NB4 (cell line): ENCODE results near the gene SDHB.
"Not testable (repeated sequence)": the region's sequence is repeated elsewhere in the genome, so short reads cannot be mapped to it uniquely, and the experiment has no call there.

Experiments
- DNase-seq: peaks from one replicate; pipeline ENCODE4 v3.0.0; 2010; ENCODE audit warnings: low read depth
- H3K4me3 ChIP-seq: one replicate; pipeline ENCODE4 v1.5.1; 2011; ENCODE audit warnings: mild to moderate bottlenecking, low read depth, low read length, moderate library complexity
- MYC ChIP-seq: IDR thresholded peaks from 2 replicates; pipeline ENCODE4 v1.6.1; 2011; ENCODE audit warnings: low read depth, low read length
- POLR2A ChIP-seq: IDR thresholded peaks from 2 replicates; pipeline ENCODE4 v1.6.1; 2011; ENCODE audit warnings: mild to moderate bottlenecking; ENCODE audit not compliant: insufficient read length; ENCODE audit errors: extremely low read depth
- TF ChIP-seq, protein P1 (sequence below): IDR thresholded peaks from one replicate; pipeline ENCODE4 v1.5.1; 2012; ENCODE audit warnings: low read depth, low read length
- TF ChIP-seq, protein P2 (sequence below): IDR thresholded peaks from 2 replicates; pipeline ENCODE4 v1.6.1; 2011; ENCODE audit warnings: low read depth, low read length

Gene SDHB

DNA sequence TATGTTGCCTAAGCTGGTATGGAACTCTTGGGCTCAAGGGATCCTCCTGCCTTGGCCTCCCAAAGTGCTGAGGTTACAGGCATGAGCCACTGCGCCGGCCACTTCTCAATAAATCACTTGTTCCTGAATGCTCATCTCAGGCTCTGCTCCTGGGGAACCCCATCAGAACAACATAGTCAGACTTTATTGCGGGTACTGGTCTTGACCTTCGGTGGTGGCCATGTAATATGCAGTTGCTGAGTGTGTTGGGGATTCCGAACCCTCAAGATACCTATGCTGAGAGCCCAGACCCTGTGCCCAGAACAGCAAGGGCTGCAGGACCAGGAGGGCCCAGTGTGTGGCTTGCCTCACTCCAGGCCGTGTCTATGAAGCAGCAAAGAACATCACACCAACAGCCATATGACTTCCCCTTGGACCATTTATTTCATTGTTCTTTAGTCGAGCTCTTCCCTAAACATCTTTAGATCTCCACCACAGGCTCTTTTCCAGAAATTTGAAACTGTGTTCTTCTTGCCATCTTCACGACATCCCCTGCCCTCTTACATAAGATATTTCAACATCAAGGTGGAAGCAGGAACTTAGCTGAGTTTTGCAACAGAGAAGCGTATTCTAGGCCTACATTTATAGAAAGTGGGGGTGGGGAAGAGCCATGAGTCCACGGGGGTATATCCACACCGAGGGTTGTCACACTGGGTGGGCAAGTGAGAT is 12.7 kb upstream of the SDHB start:
- peak; percentile 88 for DNase-seq
- TF ChIP-seq, protein P1, sequence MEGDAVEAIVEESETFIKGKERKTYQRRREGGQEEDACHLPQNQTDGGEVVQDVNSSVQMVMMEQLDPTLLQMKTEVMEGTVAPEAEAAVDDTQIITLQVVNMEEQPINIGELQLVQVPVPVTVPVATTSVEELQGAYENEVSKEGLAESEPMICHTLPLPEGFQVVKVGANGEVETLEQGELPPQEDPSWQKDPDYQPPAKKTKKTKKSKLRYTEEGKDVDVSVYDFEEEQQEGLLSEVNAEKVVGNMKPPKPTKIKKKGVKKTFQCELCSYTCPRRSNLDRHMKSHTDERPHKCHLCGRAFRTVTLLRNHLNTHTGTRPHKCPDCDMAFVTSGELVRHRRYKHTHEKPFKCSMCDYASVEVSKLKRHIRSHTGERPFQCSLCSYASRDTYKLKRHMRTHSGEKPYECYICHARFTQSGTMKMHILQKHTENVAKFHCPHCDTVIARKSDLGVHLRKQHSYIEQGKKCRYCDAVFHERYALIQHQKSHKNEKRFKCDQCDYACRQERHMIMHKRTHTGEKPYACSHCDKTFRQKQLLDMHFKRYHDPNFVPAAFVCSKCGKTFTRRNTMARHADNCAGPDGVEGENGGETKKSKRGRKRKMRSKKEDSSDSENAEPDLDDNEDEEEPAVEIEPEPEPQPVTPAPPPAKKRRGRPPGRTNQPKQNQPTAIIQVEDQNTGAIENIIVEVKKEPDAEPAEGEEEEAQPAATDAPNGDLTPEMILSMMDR = no peak
- TF ChIP-seq, protein P2, sequence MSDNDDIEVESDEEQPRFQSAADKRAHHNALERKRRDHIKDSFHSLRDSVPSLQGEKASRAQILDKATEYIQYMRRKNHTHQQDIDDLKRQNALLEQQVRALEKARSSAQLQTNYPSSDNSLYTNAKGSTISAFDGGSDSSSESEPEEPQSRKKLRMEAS = peak; percentile 35; the same call in 1 of the 2 replicates
- no peak for TF ChIP-seq POLR2A
- TF ChIP-seq MYC = peak; percentile 56

DNA sequence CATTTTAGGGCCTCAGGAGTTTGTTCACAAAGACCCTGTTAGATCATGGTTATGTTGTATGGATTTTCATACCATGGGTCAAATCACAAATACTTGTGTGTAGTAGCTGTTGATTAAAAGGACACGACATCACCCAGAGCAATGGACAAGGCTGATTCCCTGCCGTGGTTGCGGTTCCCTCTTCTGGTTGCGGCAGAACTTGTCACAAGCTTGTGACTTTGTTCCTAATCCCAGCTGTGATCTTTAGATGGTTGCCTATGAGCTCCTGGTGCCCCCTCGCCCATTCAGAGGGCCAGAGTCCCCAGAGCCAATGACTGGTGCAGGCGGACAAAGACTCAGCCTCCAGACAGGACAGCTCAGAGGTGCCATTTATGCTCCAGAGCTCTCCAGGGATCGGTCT is 11.8 kb upstream of the SDHB start:
- TF ChIP-seq POLR2A (no peak), MYC (no peak)
- TF ChIP-seq, protein P1 = no peak
- TF ChIP-seq, protein P2 = no peak
- no peak overlapping the region for H3K4me3 ChIP-seq
- DNase-seq = no peak

More for the DNA sequence above, 12.7 kb upstream of the SDHB start:
- H3K4me3 ChIP-seq = no peak overlapping the region

DNA sequence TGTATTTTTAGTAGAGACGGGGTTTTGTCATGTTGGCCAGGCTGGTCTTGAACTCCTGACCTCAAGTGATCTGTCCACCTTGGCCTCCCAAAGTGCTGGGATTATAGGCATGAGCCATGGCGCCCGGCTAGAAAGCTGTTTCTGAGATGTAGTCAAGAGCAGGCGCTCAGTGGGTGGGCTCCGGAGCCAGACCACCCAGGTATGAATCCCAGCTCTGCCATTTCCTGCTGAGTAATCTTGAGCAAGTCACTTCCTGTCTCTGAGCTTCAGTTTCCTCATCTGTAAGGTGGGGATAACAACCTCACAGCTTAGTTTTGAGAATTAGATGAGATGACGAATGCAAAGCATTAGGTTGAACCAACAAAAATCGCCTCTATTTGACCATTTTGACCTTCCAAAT is 8.9 kb upstream of the SDHB start:
- H3K4me3 ChIP-seq, DNase-seq: not testable (repeated sequence)

DNA sequence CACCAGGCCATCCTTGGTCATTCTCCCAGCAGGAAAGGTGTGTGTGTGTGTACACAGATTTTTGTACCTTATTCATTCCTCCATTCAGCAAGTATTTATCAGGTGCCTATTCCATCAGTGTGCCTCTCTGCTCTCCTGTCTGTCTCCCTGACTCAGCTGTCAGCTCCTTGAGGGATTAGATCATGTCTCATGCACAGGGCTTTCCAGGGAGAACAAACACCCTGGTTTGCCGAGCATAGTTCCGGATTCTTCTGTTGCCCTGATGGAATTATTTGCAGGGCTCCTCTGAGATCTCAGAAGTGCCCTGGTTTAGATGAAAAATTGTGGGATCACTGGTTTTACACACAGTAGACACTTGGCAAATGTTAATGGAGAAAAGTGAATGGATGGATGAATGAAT is 8.1 kb upstream of the SDHB start:
- no peak for DNase-seq
- no peak overlapping the region for H3K4me3 ChIP-seq
- TF ChIP-seq MYC (no peak), POLR2A (no peak)
- TF ChIP-seq, protein P1 = no peak
- TF ChIP-seq, protein P2 = no peak

DNA sequence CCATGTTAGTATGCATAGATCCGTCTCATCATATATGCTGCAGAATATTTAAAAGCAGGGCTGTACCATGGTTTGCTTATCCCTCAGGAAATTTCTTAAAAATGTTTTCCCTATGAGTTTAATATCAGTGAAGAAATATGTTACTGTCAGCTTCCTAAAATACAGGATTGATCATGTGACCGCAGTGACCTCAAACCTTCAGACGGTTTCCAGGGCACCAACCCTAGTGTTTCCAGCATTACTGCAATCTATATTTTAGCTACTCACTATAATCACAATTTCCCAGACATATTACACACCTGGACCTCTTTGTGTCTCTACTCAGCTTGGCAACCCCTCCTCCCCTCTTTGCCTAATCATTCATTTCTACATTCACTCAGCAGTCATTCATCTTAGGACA is 7.7 kb upstream of the SDHB start:
- no peak overlapping the region for H3K4me3 ChIP-seq
- TF ChIP-seq, protein P1 = no peak
- TF ChIP-seq MYC (no peak), POLR2A (no peak)
- TF ChIP-seq, protein P2 = no peak
- DNase-seq = peak; percentile 29

DNA sequence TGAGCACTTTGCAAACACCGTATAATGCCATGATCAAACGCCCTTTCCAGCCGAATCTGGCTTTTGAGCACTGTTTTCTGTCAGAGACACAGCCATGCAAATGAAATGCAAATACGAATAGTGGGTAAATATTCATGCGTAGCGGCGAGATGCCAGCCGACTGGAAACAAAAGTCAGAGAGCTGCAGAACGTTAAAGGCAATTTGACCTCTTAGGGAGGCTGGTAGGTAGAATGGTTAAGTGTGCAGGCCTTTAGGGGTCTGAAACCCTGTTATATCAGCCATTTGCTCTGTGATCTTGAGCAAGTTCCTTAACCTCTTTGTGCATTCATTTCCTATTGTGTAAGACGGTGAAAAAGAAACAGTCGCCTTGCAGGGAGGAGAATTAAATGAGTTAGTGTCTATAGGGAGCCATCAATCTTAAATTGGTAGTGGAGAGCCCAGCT is 6.5 kb upstream of the SDHB start:
- TF ChIP-seq, protein P2 = no peak
- TF ChIP-seq MYC (no peak), POLR2A (no peak)
- TF ChIP-seq, protein P1 = no peak
- H3K4me3 ChIP-seq = no peak overlapping the region
- peak; percentile 88 for DNase-seq
